Activated CD8-positive, alpha-beta memory T cell treated with anti-CD3 and anti-CD28 coated beads, Interleukin-2, amount 50 U/mL, for 24 hours (primary cell): ENCODE measurements around the gene ALDH4A1.

Experiments
- DNase-seq: peaks from one replicate; pipeline ENCODE4 v3.0.0-alpha.2; 2020; ENCODE audit errors: extremely low read depth

Gene ALDH4A1

DNA sequence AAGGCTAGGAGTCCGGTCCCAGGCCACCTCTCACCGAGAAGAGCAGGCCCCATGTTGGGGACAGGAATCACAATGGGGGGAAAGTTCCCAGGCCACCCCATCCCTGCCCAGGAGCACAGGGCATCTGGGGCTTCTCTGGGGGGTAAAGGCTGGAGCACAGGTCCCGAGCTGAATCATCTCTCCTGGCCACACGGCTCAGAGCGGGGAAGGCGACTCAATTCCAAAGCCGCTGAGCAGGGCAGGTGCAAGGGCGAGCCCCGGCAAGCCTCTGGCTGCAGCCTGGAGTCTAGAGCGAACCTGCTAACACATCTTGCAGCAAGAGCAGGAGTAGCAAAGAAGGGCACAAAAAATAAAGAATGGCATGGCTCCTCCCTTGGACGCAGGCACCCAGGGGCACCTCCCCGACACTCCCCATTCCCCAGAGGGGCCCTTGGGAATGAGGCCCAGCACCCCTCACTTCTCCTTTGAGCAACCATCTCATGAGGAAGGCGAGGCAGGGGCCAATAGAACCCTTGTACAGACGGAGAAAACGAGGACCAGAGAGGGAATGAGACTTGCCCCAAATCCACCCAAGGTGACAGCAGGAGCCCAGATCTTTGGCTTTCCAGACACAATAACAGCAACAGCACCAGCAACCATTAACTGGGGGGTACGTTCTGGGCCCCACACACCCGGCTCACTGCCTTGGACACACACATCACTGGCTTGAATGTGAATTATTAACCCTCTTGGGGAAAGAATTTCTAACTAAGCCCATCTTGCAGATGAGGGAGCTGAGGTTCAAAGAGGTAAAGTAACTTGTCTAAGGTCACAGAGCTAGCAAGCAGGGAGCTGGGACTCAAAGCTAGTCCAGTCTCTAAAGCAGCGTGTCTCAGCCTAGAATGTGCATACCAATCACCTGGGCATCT, 20.7 kb upstream of the ALDH4A1 start:
- no peak for DNase-seq

DNA sequence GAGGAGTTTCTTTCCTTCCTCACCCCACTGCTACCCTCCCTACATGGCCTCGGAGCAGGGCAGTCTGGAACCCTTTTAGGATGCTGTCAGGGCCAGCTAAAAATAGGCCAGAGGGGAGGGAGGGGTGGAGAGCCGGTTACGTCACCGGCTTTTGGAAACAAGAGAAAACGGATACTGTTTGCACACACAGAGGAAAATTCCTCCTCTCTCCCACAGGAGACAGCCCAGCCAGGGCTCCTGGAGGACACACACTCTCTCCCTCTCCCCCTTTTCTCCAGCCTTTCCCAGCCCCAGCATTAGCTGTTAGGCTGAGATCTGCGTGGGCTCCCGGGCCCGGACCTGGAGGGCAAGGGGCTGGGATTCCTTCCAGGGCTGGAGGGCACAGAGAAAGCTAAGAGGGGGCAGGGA, 20.0 kb upstream of the ALDH4A1 start:
- DNase-seq: no peak

DNA sequence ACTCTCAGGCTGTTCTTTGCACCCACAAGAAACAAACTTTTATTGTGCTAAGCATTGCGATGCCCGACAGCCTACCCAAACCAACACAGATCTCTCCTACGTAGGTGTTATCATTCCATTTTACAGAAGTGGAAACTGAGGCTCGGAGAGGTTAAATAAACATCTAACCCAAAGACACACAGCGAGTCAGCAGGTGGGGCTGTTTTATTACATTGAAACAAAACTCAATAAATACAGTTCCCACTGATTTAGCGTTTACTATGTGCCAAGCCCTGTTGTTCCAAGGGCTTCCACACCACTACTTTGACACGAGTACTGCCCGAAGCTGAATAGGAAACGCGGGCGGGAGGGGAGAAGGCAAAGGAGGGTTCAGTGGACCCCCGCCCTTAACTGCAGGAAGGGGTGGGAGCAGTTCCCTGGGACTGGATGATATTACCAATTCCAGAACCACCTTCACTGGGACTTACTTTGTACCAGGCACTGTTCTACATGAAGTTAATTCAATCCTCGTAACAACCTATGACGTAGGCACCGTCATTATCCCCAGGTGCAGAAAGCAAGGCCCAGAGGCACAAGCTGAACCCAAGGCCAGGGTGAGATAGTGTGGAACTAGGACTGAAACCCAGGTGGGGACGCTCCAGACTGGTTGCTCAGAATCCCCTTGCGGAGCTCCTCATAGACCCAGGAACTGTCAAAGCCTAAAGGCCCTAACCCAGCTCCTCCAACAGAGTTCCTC, 19.3 kb upstream of the ALDH4A1 start:
- no peak for DNase-seq

DNA sequence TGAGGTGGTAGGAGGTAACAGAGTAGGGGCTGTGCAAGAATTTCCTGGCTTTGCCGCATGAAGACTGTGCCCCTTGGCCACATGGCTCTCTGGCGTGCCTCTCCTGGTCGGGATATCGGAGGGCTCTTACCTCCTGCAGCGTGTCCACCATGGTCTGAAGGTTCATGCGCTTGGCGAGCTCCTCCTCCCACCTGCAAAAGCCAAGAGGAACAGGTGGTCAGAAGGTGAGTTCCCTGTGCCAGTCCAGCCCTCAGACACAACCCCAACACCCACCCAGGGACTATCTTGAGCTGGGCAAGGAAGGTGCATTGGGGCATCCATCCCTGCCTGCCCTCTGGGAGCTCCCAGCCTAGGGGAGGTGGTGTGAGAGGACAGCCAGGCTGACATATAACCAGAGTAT, 18.6 kb upstream of the ALDH4A1 start:
- DNase-seq: no peak

DNA sequence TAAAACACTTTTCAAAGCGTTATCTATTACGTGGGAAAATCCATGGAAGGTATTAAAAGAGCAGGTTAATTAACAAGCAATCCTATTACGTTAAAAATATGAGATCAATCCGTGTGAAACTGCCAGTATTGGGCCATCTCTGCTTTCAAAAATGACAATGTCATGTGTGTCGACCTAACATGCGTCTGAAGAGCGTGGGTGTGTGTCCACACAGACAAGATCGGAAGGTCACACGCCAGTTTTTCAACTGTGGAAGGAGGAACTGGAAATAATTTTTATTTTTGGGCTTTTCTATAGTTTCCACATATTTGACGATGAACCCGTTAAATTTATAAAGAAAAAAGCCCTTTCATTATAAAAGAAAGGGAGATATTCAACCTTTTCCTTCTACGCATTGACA, 17.6 kb upstream of the ALDH4A1 start:
- no peak for DNase-seq

DNA sequence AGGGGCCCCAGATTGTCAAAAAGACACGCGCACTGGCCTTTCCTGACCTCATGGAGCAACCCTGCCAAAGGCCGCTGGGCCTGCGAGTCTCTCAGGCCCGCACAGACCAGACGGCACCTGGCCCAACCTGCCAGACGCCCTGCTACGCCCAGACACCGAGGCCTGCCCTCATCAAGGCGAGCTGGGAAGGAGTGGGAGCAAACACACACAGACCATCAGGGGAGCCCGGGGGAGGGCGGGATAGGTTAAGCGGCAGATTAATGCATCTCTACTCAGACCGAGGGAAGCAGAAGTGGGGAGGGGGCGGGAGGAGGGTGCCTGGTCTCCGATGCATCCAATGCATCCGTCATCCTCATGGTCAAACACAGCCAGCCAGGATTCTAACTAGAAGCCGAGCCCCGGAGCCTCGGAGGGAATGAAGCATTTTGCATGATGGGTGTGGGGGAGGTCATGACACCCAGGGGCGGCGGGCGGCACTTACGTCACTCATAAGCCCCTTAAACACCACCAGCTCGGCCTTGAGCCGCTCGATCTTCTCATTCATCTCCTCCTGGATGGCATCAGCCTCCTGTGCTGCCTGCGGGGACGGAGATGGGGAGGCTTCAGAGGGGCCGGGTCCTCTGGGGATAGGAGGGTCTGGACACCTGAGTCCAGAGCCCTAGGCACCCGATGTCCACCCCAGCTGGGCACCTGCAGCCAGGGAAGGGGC, 17.0 kb upstream of the ALDH4A1 start:
- DNase-seq: no peak

DNA sequence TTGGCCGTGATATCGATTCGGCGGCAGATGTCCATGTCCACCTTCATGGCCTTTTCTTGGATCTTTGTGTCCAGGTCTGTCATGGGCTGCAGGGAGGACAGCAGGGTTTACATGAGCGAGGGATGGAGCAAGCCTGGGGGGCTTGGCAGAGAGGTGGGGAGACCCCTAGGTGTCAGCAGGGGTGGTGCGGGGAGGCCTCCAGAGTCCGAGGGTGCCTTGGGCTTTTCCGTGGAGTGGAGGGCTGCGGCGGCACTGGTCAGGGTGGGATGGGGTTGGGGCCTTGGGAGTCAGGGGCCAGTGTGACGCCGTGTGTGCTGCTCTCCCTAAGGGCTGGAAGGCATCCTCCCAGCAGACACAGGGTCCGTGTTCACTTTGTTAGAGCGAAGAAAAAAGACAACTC, 16.1 kb upstream of the ALDH4A1 start:
- DNase-seq: no peak

DNA sequence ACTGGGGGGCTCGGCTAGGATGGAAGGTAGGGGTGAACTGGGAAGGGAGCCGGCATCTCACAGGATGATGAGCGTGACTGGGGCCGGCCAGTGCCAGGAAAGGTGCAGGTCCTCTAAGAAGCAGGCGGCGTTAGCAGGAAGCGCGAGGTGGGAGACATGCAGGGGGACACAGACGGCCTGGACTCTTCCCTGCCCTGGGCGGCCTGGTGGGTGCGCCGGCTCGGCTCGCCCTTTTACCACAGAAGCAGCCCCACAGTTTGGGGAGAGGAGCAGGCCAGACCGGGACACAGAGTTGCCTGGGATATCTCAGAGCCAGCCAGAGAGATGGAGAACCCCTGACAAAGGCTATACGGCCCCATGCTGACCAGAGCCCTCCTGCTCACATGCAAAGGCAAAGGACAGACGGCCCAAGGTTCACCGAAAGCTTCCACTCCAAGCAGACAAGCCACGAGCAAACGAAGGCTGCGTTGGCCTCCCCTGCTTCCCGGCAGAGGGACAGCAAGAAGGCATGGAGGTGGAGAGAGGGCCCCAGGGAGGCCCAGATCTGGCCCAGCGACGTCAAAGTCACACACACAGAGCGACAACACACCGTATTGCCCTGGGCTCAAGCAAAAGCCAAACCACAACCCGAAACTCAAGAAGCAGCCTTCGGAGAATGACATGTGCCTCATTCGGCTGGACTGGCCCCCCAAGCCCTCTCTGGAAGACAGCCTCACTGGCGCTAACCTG, 14.9 kb upstream of the ALDH4A1 start:
- no peak for DNase-seq

DNA sequence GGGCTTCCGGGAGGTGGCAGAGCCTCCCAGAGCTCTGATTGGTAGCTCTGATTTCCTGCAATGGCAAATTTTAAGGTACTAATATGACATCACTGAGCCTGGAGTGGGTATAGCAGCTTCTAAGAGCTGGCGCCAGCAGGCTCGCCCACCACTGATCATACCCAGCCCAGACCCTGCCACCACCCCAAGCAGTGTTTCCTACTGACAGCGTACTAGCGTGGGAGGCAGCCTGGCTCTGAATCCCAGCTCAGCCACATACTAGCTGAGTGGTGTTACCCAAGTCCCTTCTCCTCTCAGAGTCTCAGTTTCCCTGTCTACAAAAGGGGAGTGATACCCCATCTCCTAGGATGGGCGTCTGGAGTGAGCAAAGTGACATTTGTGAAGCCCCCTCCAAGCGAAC, 13.0 kb upstream of the ALDH4A1 start:
- DNase-seq: no peak

DNA sequence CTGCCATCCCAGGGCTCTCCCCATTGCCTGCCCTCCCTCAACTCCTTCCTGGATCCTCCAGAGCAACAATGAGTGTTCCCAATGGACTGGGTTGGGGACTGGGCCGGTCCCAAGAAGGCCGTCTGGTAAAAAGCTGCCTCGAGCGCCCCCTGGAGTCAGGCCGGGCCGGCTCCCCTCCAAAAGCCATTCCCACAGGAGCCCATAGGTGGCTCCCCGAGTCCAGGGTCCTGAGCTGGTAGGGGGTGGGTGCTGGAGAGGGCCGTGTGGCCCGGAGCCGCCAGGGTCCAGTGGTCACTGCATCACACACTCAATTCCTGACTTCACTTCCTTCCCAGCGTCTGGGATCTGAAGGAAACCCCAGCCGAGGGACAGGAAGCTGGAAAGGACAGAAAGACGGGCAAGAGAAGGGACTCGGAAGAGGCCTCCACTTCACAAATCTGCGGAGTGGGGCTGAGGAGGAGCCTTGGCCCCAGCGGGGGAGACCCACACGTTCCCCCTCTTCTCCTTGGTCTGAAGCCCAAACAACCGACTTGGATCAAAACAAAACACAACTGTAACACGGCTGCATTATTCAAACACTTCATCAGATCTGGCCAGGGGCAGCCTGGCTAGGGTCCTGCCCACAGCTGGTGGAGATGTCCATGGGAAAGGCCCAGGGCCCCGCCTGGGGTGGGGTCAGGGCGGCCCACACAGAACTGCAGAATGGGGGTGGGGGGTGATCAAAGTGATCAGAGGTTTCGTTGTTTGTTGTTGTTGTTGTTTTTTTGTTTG, 10.9 kb upstream of the ALDH4A1 start:
- DNase-seq: no peak

DNA sequence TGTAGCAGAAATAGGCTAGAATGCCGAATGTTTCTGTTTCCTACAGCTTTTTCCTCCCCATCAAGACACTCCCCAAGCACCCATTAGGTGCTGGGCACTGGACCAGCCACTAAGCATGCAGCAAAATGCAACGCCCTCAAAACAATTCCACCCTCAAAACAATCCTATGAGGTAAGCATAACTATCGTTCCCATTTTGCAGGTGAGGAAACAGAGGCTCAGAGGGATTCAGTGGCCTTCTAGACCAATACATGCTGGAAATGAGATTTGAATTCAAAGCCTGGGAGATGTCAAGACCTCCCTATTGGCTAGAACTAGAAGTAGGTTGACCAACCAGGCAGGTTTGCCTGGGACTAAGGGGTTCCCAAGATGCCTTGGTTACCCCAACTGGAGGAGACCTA, 10.2 kb upstream of the ALDH4A1 start:
- DNase-seq: no peak

DNA sequence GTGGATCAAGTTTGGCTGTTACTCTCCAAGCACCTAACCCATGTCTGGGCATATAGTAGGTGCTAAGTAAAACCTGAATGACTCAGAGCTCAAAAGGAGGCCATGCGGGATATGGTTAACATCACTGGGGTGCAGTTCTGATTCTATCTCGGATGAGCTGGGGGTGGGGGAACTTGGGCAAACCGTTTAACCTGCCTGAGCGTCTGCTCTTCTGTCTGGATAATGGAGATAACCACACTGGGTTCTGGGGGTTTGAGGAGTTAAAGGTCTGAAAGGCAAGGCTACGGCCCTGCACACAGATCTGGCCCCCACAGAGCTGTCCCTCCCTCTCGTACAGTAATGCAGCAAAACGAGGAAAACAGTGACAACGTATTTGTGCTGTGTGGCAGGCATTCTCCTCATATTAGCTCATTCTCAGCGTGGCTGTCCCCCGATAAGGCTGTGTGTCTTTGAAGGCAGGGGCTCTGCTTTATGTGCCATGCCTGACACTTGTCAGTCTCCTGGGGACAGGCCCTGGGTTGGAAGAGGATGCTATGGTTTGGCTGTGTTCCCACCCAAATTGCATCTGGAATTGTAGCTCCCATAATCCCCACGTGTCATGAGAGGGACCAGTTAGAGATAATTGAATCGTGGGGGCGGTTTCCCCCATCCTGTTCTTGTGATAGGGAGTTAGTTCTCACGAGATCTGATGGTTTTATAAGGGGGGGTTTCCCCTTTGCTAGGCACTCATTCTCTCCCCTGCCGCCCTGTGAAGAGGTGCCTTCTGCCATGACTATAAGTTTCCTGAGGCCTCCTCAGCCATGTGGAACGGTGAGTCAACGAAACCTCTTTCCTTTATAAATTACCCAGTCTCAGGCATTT, 6.8 kb upstream of the ALDH4A1 start:
- DNase-seq: no peak

DNA sequence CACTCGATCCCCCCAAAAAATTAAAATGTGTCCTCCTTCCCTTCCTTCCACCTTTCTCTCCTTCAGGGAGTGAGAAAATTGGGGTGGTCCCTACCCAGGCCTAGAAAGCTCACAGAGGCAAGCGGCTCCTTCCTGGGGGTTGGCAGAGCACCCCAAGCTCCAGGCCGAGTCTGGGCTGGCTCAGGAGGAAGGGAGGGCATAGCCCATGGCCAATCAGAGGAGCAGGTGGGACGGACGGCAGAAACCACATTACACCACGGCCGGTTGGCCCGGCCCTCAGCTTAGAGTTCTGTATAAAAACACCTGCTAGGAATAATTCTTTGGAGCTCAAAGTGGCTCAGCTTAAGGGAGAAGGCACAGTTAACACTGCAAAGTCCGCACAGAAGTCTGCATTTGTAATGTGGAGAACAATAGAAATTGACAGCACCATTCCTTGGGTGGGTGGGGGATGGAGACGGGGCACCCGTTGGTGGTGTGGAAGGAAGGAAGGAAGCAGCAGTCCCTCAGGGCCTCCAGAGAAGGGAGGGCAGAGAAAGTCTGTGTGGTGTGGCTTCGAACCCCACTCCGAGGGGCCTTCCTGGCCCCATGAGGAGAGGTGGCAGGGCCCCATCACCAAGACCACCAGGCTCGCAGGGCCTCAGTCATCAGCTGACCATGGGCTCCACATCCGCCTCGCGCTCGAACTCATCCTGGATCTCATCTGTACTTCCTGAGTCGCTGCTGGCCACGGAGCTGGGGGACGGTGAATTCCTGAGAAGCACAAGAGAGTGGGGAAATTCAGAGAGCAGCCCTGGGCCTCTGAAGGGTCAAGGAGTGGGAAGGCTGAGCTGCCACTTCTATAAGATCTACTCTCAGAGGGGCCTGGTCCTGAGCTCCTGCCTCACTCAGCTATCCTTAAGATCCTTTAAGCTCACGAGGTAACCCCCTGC, 5.8 kb upstream of the ALDH4A1 start:
- DNase-seq: no peak

DNA sequence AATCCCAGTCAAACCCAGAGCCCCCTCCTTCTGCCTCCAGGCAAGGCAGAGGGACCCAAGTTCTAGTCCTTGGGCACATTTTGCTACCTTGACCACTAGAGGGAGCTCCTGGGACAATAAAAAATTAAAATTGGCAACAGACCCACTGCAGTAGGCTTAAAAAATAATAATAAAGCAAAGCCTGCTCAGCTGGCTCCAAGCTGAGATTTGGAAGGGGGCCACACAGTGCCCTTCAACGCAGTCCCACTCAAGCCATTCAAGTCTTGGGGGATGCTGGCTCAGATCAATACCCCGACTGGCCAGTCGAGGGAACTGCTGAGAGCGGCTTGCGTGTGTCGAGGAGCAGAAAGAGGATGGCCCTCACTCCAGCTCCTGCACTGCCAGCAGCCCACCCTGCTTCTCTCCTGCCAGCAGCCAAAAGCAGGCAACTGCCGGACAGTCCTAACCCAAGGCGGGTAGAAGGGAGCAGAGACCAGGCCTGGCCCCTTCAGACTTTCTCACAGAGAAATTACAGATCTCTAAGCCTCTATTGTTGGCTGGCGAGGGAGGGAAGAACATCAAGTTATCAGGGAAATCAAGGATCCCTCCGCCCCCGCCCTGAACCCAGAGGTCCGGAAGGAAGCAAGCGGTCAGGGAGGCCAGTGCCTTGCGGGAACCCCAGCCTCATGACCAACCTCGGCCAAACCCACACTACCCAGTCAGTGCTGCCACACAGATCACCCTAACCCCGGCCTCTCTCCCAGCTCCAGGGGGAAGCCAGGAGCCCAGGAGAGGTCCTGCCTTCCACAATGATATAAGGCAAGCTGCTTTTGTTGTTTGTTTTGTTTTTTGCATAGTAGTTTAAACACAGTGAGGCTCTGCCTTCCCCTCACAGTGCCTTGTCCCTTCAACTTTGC, 4.9 kb upstream of the ALDH4A1 start:
- no peak for DNase-seq

DNA sequence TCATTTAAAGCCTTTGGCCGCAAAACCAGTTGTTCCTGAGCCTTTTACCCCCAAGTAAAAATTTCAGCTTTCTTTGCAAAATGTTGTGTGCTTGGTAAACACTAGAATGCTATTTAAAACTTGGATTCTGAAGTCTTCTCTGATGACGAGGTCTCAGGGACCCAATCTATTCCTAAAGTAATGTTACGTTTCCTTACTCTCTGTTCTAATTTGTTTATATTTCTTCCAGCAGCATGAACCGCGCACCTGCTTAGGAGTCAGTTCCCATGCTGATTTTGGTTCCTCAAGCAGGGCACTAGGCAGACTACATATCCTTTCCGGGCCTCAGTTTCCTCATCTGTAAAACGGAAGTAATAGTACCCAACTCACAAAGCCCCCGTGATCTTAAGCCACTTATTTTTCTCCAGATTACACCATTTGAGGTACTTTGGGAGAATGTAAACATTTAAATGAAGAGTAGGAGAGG, 969 bp upstream of the ALDH4A1 start:
- DNase-seq: no peak

DNA sequence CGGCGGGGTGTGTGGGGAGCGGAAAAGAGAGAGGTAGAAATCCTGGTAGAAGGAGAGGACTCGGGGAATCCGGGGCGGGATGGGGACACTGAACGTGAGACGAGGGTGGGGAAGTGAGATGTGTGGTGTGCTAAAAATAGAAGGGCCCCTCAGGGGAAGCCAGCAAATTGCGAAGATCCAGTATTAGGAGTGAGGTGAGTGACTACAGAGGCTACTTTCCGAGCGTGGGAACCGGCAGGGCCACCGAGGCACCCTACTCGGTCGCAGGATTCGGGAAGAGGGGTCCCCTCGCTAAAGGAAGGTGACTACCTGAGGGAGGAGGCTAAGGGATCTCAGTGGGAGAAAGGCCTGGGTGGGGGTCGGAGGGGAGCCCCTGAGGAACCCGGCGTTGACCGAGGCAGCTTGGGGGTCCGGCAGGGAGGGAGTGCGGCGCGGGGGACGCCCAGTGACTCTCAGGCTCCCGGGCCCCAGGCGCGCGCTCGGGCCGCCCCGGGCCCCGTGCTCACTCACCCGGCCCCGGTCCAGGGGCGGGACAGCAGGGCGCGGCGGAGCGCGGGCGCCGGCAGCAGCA, 318 bp downstream of the ALDH4A1 start:
- no peak for DNase-seq

DNA sequence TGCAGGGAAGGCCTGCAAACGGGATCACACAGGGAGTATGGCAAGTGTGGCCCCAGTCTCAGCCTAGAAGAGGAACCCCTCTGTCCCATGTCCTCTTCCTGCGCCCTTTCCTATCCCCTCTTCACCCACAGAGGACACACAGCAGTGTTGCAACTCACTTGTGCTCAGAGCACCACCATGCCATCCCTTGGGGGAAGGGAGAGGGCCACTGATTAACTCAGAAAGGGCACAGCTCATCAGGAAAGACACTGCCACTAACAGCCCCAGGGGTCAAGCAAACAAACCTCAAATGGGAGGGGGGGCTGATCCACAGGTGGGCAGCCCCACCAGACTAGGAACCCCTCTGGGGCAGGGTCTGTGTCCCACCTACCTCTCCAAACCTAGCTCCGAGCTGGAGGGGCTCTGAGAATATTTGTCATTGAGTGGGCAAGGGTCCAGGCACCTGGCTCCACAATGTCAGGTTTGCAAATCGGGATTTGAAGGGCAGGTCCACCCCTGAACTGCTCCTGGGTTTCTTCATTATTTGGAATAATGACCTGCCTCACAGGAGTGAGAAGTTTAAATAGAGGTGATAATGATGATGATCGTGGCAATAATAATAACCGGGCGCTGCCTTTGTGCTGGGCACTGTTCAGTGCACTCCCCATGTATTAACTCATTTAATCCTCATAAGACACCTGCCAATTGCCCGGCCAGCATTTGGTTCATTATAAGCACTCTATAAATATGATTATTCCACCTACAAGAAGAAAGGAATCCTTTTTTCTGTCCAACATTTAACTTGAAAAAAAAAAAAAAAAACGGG, 1.0 kb downstream of the ALDH4A1 start:
- no peak for DNase-seq
